Smooth muscle cell (in vitro differentiated cells): ENCODE data around the gene STK35. TPM values are rescaled to one million over a fixed set of nuclear protein-coding genes. Genes with fewer than 3 reads are reported as not detected.

Experiments used
- DNase-seq: peaks from one replicate; lab custom pipeline; 2025; ENCODE audit not compliant: unreplicated experiment; lab: John Stamatoyannopoulos, UW
- H2AFZ ChIP-seq: fragments of 200-600 bp; sonication (generic); 2 replicates; pipeline ENCODE4 v1.6.0; 2016; ENCODE audit warnings: antibody characterized with exemption, low read depth, mild to moderate bottlenecking
- H3F3A ChIP-seq: fragments of 200-600 bp; sonication (generic); 2 replicates; pipeline ENCODE4 v1.6.0; 2017; ENCODE audit warnings: antibody characterized with exemption, low read depth
- H3K27ac ChIP-seq: fragments of 200-600 bp; sonication (generic); 2 replicates; pipeline ENCODE4 v1.5.1; 2016; ENCODE audit warnings: low read depth, mild to moderate bottlenecking
- H3K27me3 ChIP-seq: fragments of 200-600 bp; sonication (generic); 2 replicates; pipeline ENCODE4 v1.6.1; 2016; ENCODE audit warnings: low read depth, mild to moderate bottlenecking
- H3K36me3 ChIP-seq: fragments of 200-600 bp; sonication (generic); 2 replicates; pipeline ENCODE4 v1.5.1; 2016; ENCODE audit warnings: low read depth
- H3K4me1 ChIP-seq: fragments of 200-600 bp; sonication (generic); 2 replicates; pipeline ENCODE4 v1.5.1; 2016; ENCODE audit warnings: low read depth
- H3K4me2 ChIP-seq: fragments of 200-600 bp; sonication (generic); 2 replicates; pipeline ENCODE4 v1.6.0; 2016; ENCODE audit warnings: mild to moderate bottlenecking
- H3K4me3 ChIP-seq: fragments of 200-600 bp; sonication (generic); 2 replicates; pipeline ENCODE4 v1.5.1; 2016; ENCODE audit warnings: mild to moderate bottlenecking
- H3K79me2 ChIP-seq: fragments of 200-600 bp; sonication (generic); 2 replicates; pipeline ENCODE4 v1.6.0; 2016; ENCODE audit warnings: low read depth, mild to moderate bottlenecking
- H3K9ac ChIP-seq: fragments of 200-600 bp; sonication (generic); 2 replicates; pipeline ENCODE4 v1.6.0; 2016; ENCODE audit warnings: low read depth
- H3K9me3 ChIP-seq: fragments of 200-600 bp; sonication (generic); replicated peaks from 2 replicates; pipeline ENCODE4 v1.5.1; 2016; ENCODE audit warnings: low read depth
- H4K20me1 ChIP-seq: fragments of 200-600 bp; sonication (generic); 2 replicates; pipeline ENCODE4 v1.6.0; 2016; ENCODE audit warnings: low read depth
- WGBS: methylation state at CpG from one replicate; pipeline ENCODE4 v1.1.7; 2016; ENCODE audit warnings: low lambda C conversion rate; 5-methylcytosine and 5-hydroxymethylcytosine counted together
- polyA plus RNA-seq: library from polyadenylated mRNA; unstranded; fragments of >200 nt; fragmentation: Nextera tagmentation; extraction: Ambion mirVana; gene quantifications from 2 replicates; pipeline ENCODE4 v1.2.1, GENCODE V29; 2016
- total RNA-seq: library from RNA; depleted of rRNA; stranded (reverse); fragments of >200 nt; gene quantifications from 2 replicates; pipeline ENCODE4 v1.2.3, GENCODE V29; 2014
- TF ChIP-seq, protein P1 (sequence below): fragments of 200-600 bp; sonication (generic); IDR thresholded peaks from 2 replicates; pipeline ENCODE4 v1.5.1; 2017; ENCODE audit warnings: borderline replicate concordance, mild to moderate bottlenecking, antibody characterized with exemption; ENCODE audit not compliant: insufficient read depth, poor library complexity, severe bottlenecking

STK35 gene
- total and polyA plus RNA-seq, 2 experiments from 2014 or later = 9.6 to 14.6 TPM

DNA sequence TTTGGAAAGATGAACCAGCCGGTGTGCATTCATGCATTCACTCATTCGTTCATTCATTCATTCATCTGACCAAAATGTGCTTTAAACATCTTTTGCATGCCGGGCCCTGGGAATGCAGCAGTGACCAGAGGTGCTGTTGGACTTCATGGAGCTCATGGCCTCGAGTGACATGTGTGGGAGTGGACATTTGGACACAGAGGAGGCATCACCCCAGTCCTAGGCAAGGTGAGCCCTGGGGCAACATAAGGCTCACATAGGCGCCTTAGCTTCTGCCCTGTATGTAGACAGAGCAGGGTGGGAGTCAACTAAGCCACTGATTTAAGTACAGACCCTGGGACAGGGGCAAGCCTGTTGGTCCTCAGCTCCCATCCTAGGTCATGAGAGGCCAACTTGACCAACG is 71.6 kb downstream of the STK35 start:
- TF ChIP-seq, protein P1, sequence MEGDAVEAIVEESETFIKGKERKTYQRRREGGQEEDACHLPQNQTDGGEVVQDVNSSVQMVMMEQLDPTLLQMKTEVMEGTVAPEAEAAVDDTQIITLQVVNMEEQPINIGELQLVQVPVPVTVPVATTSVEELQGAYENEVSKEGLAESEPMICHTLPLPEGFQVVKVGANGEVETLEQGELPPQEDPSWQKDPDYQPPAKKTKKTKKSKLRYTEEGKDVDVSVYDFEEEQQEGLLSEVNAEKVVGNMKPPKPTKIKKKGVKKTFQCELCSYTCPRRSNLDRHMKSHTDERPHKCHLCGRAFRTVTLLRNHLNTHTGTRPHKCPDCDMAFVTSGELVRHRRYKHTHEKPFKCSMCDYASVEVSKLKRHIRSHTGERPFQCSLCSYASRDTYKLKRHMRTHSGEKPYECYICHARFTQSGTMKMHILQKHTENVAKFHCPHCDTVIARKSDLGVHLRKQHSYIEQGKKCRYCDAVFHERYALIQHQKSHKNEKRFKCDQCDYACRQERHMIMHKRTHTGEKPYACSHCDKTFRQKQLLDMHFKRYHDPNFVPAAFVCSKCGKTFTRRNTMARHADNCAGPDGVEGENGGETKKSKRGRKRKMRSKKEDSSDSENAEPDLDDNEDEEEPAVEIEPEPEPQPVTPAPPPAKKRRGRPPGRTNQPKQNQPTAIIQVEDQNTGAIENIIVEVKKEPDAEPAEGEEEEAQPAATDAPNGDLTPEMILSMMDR = no peak

DNA sequence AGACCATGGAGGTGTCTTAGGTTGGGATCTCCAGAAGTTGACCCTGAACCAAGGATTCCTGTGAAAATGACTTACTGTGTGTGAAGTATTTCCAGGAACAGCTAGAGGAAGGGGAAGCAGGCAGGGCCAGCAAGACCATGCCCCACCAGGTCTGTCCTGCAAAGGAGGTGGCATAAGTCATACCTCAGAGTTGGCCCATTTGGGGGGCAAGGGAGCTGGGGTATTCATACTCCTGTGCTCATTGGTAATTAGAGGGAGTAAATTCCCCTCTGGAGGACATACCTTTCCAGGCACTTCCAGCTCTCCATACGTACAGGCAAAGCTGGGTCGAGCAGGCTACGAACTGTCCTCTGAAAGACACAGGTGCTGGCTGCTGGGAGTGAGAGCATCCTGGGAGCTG is 72.4 kb downstream of the STK35 start:
- Histone ChIP-seq H3F3A (no peaks in the 10 kb centered on the region), H3K9ac (no peak overlapping the region), H3K79me2 (no peaks in the 10 kb centered on the region), H3K9me3 (no peaks in the 10 kb centered on the region), H3K27me3 (peaks cover 5% of the 10 kb centered on the region), H4K20me1 (no peaks in the 10 kb centered on the region), H3K36me3 (no peaks in the 10 kb centered on the region), H2AFZ (no peak overlapping the region), H3K27ac (no peak overlapping the region), H3K4me3 (no peak overlapping the region), H3K4me1 (no peaks in the 10 kb centered on the region), H3K4me2 (no peak overlapping the region)
- no peak for DNase-seq
- WGBS = 90% methylated on average over 3 of the region's 3 CpGs
- TF ChIP-seq, protein P1 = no peak

More for the DNA sequence above, 71.6 kb downstream of the STK35 start:
- Histone ChIP-seq H3K27ac (no peak overlapping the region), H3F3A (no peaks in the 10 kb centered on the region), H3K4me3 (no peak overlapping the region), H3K9ac (no peak overlapping the region), H3K27me3 (peaks cover 5% of the 10 kb centered on the region), H3K36me3 (no peaks in the 10 kb centered on the region), H3K4me1 (no peaks in the 10 kb centered on the region), H4K20me1 (no peaks in the 10 kb centered on the region), H3K4me2 (no peak overlapping the region), H2AFZ (no peak overlapping the region), H3K79me2 (no peaks in the 10 kb centered on the region), H3K9me3 (no peaks in the 10 kb centered on the region)
- no peak for DNase-seq
- 72% methylated on average over 6 of the region's 6 CpGs for WGBS

DNA sequence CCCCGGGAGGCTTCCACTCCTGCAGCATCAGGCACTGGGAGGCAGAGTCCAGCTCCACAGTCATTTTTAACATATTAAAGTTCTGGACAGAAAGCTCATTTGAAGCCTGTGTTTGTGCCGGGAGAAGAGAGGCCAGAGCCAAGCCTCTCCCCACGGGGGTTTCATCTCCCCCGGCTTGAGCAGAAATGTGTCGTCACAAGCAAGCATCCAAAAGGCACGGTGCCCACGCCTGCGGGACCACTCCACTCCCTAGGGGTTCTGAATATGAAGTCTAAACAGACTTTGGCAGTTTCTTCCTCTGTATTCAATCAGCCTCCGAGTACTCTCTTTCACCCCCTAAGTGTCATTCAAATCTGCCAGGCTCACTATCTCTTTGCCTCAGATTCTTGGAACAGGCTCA is 75.3 kb downstream of the STK35 start:
- Histone ChIP-seq H3K9me3 (no peaks in the 10 kb centered on the region), H3K27me3 (peaks cover 5% of the 10 kb centered on the region), H3K27ac (no peak overlapping the region), H4K20me1 (no peaks in the 10 kb centered on the region), H3K4me2 (no peak overlapping the region), H3K4me1 (no peaks in the 10 kb centered on the region), H3K79me2 (no peaks in the 10 kb centered on the region), H3K4me3 (no peak overlapping the region), H3F3A (no peaks in the 10 kb centered on the region), H3K9ac (no peak overlapping the region), H3K36me3 (no peaks in the 10 kb centered on the region), H2AFZ (no peak overlapping the region)
- WGBS = 87% methylated on average over 9 of the region's 9 CpGs
- DNase-seq = no peak
- TF ChIP-seq, protein P1 = no peak
